GM21717 (cell line): ENCODE measurements around the gene RPL13A.

Experiments
- ATAC-seq: cut with Tn5 transposase; IDR thresholded peaks from one replicate; pipeline ENCODE4 v1.9.1; 2021; ENCODE audit warnings: mild to moderate bottlenecking, moderate library complexity; ENCODE audit not compliant: unreplicated experiment

The RPL13A gene

DNA sequence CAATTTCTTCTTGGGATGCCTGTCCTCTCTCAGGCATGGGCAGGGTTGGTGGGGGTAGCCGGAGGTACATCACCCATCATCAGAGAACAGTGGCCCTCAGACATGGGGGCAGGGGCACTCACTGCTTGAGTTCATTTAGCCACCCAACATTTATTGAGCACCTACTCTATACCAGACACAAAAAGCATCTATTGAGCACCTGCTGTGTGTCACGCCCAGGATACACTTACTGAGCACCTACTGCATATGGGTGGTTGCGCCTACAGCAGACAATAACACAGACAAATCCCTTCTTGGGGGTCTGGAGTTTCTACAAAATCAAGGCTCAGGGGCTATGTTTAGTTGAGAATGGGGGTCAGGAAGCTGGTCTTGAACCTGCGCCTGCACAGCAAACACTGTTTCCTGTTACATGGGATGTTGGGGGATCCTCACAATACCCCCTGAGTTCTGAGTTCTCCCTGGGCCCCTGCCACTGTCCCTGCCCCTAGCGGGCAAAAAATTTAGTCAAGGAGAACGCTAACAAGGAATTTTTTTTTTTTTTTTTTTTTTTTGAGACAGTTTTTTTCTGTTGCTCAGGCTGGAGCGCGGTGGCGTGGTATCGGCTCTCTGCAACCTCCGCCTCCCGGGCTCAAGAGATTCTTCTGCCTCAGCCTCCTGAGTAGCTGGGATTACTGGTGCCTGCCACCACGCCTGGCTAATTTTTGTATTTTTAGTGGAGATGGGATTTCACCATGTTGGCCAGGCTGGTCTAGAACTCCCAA lies 52.0 kb downstream of the RPL13A start:
- no peak for ATAC-seq
